NB4 (cell line): ENCODE measurements around the gene ZDHHC7.

Experiments
- CTCF ChIP-seq: IDR thresholded peaks from one replicate; pipeline ENCODE4 v1.5.1; 2012; ENCODE audit warnings: low read depth, low read length
- POLR2A ChIP-seq: IDR thresholded peaks from 2 replicates; pipeline ENCODE4 v1.6.1; 2011; ENCODE audit warnings: mild to moderate bottlenecking; ENCODE audit not compliant: insufficient read length; ENCODE audit errors: extremely low read depth

GRCh38 chr16:84924331-84925091 lies 86.8 kb downstream of the ZDHHC7 start:
- TF ChIP-seq CTCF (no peak), POLR2A (no peak)
